ENCODE results near the gene RAVER2.

GRCh38 chr1:64750092-64750491, 5.2 kb downstream of the RAVER2 start:
- TF ChIP-seq, protein P1, sequence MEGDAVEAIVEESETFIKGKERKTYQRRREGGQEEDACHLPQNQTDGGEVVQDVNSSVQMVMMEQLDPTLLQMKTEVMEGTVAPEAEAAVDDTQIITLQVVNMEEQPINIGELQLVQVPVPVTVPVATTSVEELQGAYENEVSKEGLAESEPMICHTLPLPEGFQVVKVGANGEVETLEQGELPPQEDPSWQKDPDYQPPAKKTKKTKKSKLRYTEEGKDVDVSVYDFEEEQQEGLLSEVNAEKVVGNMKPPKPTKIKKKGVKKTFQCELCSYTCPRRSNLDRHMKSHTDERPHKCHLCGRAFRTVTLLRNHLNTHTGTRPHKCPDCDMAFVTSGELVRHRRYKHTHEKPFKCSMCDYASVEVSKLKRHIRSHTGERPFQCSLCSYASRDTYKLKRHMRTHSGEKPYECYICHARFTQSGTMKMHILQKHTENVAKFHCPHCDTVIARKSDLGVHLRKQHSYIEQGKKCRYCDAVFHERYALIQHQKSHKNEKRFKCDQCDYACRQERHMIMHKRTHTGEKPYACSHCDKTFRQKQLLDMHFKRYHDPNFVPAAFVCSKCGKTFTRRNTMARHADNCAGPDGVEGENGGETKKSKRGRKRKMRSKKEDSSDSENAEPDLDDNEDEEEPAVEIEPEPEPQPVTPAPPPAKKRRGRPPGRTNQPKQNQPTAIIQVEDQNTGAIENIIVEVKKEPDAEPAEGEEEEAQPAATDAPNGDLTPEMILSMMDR (conservative IDR thresholded peaks at IDR 0.05 in 1 of 2, IDR thresholded peaks at IDR 0.05 in 1 of 2; ENCODE audit: extremely low read depth in 1 of 2, insufficient read depth in 1 of 2, low read depth in 1 of 2, low read length in 2 of 2), result no peak
- no peak for TF ChIP-seq EZH2 (IDR thresholded peaks at IDR 0.05; ENCODE audit: borderline replicate concordance, low read length)
